ENCODE results near the gene SH2D1B.

Gene SH2D1B

DNA sequence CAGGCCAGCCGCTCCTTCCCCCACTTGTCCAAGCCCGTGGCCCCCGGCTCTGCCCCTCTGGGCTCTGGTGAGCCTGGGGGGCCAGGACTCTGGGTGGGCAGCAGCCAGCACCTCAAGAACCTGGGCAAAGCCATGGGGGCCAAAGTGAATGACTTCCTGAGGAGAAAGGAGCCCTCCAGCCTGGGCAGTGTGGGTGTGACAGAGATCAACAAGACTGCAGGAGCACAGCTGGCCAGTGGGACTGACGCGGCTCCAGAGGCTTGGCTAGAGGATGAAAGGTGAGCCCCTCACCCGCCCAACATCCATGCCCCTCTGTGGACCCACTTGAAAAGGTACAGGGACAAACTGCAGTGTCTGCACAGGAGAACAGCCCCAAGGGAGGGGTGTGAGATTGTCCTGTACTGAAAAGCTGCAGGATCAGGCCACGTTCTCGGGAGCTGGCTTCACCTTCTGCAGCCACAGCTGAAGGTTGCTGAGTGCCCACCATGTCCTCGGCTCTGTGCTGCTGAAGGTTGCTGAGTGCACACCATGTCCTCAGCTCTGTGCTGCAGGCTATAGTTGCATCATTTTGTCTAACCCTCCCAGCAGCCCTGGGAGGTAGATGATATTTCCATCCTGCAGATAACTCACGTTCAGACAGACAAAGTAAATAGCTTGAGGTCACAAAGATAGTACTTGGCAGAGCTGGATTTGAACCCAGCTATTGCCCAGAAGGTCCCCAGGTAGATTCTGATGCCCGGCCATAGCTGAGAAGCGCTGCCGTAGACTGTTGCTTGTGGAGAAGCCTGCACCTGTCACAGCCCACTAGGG is 29.8 kb downstream of the SH2D1B start:
- DNase-seq (ENCODE audit: low read depth in 2 of 2): no peak

DNA sequence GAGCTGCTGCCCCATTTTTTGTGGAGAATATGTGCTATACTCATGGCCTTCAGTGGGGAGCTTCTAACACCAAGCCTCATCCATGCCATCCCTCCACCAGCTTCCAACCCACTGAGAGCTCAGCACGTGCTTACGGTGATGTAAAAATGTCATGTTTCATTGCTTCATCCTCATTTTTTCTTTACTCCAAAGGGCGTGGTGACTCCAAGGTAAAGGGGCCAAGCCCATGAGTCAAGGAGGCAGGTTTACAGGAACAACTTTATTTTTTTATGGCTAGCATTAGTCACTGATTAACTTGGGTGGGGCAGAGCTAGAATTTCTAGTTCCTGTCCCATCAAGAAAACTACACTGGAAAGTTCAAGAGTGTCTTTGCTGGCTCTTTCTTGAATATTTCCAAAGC is 30.6 kb downstream of the SH2D1B start, which contains the start of gene C1orf226:
TSS of gene C1orf226 (plus strand) at position 346 of the 400 bp plus-strand sequence. CDS start 174 bp downstream, outside the sequence.
- DNase-seq (ENCODE audit: low read depth in 2 of 2): no peak

DNA sequence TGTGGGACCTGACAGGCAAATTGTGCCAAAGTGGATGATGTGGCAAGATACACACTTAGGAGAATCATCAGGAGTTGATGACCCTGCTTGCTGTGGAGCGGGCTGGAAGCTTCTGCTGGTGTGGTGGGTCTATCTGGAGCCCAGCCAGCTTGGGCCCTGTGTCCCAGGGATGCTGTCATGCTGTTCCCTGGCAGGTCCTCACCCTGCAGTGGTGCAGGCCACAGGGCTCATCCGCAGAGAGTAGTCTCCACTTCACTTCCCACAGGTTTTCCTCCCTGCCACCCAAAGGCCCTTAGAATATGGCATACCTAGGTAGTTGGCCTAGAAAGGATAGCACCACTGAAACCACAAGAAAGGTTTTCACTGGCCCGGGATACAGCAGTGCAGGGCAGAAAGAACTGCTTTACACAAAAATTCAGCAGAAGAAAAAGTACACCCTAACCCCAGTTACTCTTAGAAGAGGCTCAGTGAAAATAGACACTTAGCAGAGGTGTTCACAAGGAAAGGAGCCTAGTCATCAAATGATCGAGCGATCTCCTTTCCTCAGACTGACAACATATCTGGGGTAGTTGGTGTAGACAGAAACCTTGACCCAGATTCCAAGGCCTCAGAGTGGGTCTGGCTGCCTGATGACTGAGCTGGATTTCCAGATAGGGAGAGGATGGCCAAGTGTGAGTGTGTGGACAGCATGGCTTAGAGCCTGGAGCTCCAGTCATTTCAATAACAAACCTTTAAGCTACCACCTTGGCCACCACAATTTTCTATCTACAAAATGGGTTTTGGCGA is 31.7 kb downstream of the SH2D1B start:
- DNase-seq (ENCODE audit: low read depth in 2 of 2): no peak

DNA sequence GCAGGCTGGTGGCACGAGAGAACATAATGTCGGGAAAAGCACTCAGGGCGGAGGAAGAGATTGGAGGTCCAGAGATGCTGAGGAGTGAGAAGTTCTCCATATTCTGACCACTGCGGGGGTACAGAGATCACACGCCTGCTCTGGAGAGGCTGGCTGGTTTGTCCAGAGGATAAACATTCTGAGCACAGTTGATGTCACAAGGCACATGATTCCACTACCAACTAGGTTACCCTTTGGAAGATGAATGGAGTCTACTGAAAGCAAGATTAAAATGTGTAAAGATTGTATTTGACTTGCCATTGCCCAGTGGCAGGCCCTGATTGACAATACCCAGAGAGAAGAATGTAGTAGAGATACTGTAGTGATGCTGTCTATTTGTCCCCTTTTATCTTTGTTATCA is 35.2 kb downstream of the SH2D1B start, which contains the start of gene SPATA46:
TSS of gene SPATA46 (minus strand) at position 164 of the 400 bp plus-strand sequence. CDS start at position 100, 64 bp downstream.
- DNase-seq (ENCODE audit: low read depth in 2 of 2): no peak

DNA sequence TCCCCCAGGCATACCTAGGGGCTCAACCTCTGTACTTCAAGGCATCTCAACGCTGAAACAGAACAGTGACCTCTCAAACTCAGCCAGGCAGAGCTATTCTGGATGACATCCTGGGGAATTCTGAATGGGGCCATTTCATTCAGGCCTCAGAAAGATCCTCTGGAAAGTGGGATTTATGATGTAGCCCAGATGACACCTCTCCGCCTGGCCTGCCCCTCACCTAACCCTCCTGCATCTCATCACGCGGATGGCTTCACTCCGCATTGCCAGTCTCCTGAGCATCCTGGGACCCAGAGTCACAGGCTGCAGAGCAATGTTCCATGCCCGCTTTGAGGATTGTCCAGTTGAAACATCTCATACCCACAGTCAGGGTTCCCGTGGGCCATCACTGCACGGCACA is 36.5 kb downstream of the SH2D1B start:
- no peak for DNase-seq (ENCODE audit: low read depth in 2 of 2)

DNA sequence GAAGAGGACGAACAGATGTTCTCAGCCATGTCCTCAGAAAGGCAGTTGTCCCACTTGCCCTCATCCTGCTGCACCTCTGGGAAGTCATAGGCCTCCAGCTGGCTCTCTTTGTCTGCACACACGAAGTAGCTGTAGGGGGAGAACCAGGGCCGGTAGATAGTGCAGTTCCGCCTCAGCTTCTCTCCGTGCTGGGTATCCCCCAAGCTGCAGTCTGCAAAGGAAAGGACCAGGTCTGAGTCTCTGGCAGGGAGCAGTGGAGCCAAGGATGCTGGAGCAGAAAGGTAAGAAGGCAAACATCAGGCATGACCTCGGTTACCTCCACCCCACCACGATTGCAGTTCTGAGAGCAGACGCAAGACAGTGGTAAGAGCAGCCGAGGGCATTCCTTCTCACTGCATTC is 37.5 kb downstream of the SH2D1B start:
- no peak for DNase-seq (ENCODE audit: low read depth in 2 of 2)

DNA sequence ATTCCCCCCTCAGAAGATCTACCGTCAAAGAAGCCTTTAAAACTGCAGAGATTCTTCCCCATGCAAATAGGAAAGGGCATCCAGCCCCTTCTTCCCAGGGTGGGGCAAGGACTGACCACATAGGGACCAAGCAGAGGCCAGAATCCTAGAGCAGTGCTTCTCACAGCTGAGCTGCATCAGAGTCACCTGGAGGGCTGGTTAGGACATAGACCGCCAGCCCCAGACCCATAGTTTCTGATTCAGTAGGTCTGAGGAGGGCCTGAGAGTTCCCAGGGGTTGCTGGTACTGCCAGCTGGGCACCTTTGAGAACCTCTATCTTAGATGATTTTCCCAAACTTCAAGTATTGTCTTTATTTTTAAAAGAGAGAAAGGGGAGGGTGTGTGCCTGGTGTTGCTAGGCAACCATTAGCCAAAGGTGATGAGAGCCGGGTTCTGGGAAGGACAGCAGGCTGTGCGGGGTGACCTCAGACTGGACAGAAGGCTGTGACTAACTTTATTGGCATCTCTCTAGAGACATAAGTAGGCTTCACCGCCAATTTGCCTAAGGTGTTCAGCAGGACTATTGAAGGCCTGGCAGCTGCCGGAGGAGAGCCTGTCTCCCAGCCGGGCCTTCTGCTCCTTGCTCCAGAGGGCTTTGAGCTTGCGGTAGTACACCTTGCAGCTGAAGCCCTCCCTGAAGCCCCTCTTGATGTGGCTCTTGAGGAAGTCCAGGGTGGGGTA is 38.2 kb downstream of the SH2D1B start:
- no peak for DNase-seq (ENCODE audit: low read depth in 2 of 2)

DNA sequence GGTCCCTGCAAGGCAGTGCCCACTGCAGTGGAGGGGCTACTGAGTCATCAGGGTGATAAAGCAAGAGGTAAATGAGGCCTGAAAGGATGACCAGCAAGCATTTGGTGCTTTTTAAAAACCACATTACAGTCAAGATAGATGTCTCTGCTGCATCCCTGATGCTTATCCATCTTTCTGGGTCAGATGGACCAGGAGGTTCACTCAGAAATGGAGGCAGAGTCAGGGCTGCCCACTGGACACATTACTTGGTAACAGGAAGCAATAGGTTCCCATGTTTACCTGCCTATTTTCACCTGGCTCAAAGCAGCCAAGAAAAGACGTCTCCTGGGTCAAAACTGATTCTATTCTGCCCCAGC is 38.9 kb downstream of the SH2D1B start:
- no peak for DNase-seq (ENCODE audit: low read depth in 2 of 2)

DNA sequence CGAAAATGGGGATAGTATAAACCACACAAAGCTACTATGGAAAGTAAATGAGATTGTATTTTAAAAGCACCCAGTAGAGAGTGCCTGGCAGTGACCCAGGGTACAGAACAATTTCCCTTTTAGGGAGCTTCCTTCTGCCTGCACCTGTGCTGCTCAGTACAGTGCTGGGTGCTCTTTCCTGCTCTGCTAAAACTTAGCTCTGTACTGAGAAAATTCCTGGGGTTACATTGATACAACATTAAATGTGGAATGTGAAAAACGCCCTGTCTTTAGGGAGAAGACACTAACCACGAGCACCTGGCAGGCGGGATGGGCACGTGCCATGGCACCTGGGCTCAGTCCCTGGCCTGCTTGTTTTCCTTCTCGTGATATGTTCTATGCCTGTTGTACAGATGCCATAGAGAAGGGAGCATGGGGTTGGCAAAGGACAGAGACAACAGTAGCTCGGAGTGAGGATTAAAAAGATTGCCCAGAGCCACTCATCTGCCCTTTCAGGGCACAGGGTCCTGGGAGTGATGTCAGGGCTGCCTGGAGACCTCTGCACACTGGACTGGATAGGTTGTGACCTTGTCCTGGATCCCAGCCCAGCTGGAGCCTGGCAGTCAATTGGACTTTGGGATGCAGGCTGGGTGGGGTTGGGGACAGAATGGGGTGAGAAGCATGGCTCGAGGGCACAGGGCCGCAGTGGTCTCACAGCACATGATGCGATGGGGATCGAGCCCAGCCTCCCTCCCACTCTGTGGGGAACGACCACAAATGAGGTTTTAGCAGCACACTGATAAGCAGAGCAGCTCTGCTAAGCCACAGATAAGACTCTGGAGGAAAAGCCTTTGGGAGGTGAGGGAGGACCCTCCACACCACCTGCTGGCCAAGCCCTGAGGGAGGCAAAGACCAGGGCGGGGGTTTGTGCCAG is 39.5 kb downstream of the SH2D1B start:
- no peak for DNase-seq (ENCODE audit: low read depth in 2 of 2)

DNA sequence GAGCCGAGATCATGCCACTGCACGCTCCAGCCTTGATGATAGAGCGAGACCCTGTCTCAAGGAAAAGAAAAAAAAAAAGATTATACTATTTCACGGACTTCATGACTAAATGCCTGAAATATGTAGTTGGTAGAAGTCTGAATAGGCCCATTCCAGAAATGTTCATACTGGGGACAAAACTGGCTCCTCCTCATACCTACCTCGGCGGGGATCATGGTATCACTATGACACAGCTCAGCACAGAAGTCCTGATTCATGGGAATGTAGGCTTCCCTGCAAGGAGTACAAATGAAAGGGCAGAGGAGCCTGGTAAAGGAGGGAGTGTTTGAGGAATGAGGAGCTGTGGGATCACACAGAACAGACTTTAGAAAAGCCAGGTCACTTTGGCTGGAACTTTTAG is 40.3 kb downstream of the SH2D1B start:
- no peak for DNase-seq (ENCODE audit: low read depth in 2 of 2)

DNA sequence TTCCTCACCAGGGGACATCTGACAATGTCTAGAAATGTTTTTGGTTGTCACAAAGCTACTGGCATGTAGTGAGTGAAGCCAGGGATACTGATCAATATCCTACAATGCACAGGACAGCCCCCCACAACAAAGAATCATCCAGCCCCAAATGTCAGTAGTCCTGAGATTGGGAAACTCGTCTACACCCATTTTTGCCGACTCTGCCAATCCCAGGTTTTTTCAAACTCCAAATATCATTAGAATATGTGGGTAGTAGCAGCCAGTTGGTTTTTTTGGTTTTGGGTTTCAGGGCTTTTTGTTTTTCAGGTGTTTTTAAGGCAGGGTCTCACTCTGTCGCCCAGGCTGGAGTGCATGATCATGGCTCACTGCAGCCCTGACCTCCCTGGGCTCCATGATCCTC is 41.2 kb downstream of the SH2D1B start:
- no peak for DNase-seq (ENCODE audit: low read depth in 2 of 2)

DNA sequence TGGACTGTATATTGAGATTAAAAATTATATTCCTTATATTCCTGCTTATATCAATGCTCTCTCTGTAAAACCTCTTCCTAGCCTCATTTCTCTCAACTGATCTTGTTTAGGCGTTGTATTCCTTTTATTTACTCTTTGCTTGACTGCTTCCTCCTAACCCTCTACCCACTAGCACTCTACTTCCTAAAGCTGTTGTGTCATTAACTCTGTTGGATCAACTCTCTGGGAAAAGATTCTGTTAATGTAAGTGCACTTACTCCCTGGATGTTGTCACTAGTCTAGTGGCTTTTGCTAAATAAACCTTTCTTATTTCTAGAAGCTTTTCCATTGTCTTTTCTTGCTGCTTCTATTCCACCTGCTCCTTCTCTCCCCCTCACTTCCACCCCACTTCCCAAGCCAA is 41.8 kb downstream of the SH2D1B start:
- DNase-seq (ENCODE audit: low read depth in 2 of 2): no peak

DNA sequence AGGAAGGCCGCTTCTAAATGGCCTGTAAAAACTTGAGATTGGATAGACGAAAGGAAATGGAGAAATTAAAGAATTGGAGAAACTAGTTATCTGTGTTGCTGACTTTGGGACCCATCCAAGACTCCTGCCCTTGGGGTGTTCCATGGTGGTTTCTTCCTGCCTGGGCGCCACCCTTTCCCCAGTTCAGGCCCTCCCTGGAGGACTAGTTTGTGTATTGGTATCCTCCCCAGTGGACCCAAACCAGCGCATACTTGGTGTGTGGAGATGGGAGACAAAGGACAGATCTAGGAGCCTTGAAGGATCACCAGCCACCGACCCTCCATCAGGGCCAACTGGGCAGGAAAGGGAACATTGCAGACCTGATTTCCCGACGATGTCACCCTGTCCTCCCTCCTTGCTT is 42.4 kb downstream of the SH2D1B start:
- DNase-seq (ENCODE audit: low read depth in 2 of 2): no peak

DNA sequence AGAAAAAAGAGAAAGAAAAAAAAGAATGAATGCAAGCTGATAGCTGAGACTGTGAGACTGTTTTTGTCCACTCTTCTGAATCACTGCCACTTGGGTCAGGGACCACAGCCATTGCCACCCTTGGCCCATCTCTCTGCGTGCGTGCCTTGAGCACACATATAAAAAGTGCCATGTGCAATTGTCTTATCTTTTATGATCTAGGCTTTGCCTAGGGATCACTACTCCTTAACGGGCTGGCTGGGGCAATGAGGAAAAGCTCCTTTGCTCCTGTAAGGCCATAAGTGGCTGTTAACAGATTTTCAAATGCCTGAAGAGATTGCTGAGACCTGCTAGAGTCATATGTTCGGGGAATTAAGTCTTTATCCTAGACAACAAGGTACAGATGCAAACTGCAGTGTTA is 43.5 kb downstream of the SH2D1B start:
- DNase-seq (ENCODE audit: low read depth in 2 of 2): no peak

DNA sequence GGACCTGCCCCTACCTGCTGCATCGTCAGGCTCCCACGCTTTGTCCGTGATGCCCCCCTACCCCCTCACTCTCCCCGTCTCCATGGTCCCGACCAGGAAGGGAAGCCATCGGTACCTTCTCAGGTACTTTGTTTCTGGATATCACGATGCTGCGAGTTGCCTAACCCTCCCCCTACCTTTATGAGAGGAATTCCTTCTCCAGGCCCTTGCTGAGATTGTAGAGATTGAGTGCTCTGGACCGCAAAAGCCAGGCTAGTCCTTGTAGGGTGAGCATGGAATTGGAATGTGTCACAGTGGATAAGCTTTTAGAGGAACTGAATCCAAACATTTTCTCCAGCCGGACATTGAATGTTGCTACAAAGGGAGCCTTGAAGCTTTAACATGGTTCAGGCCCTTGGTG is 44.2 kb downstream of the SH2D1B start:
- DNase-seq (ENCODE audit: low read depth in 2 of 2): no peak

DNA sequence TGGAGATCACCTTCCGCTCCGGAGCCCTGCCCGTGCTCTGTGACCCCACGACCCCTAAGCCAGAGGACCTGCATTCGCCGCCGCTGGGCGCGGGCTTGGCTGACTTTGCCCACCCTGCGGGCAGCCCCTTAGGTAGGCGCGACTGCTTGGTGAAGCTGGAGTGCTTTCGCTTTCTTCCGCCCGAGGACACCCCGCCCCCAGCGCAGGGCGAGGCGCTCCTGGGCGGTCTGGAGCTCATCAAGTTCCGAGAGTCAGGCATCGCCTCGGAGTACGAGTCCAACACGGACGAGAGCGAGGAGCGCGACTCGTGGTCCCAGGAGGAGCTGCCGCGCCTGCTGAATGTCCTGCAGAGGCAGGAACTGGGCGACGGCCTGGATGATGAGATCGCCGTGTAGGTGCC is 44.9 kb downstream of the SH2D1B start:
- no peak for DNase-seq (ENCODE audit: low read depth in 2 of 2)

DNA sequence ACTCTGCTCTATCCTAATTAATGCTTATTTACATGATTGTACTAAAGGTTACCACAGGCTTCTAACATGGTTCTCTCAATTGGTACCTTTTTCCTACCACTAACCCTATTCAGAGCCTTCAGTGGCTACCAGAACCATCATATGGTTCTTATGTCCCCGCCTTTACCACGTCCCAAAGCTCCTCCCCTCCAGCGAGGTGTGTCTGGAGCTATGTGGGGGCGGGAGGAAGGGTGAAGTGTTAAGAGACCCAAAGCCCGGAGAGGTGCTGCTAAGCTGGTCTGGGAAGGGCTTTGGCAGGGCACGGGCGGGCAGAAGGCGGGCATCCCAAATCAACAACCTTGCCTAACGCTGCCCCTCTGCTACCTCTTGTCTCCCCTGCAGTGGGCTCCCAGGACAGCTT is 45.3 kb downstream of the SH2D1B start:
- DNase-seq (ENCODE audit: low read depth in 2 of 2): no peak

DNA sequence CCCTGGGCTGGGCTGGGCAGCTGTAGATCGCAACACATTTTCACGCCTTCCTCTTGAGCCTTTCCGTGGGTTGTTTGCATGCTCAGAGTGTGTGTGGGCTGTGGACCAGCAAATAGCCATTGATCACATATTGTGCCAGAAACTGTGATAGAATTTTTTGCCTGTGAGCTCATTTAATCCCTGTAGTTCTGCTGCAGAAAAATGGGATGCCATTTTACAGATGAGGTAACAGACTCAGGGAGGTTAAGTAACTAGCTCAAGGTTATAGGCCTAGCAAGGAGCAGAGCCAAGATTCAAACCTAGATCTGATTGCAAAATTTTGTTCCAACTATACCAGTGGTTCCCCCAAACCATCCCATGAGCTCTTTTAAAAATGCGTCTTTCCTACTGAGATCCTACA is 45.8 kb downstream of the SH2D1B start:
- DNase-seq (ENCODE audit: low read depth in 2 of 2): no peak

DNA sequence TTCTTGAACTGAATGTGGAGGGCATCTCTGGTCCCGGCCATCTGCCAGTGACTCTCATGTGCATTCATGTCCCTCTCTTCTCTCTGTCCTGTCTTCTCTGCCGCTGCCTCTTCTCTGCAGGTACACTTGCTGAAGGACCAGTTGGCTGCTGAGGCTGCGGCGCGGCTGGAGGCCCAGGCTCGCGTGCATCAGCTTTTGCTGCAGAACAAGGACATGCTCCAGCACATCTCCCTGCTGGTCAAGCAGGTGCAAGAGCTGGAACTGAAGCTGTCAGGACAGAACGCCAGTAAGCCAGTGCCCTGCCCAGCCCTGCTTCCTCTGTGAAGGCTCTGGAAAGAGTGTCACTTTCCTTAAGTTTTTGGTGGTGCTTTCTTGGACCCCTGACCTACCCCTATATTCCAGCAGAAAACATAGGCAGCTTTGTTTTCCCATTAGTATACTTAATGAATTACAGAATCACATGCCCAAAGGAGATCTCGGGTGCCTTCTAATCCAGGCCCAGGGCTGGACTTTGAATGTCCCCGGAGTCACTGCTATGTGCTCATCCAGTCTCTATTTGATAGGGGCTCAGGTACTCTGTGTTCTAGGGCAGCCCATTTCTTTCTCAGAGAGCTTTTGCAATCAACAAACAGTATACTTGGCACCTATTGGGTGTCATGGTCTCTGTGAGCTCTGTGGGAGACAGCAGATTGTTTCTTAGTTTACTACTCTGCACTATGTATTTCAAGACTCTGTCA is 46.5 kb downstream of the SH2D1B start:
- no peak for DNase-seq (ENCODE audit: low read depth in 2 of 2)

DNA sequence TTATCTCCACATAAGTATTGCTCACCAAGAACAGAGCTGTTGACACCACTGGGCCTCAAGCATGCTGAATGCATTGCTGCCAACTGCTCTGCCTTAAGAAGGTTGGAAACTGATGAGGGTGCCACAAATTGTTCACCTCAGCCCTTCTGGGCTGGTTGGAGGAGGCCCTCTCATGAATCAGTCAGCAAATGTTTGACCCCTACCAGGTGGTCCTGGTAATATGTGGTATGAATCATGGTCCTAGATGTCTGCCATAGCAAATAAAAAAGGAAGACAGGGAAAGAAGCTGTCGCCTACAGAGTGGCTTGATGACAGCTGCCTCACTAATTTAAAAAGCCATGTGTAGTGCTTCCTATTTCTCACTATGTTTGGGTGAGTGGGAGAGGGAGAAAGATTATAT is 47.4 kb downstream of the SH2D1B start:
- DNase-seq (ENCODE audit: low read depth in 2 of 2): no peak

DNA sequence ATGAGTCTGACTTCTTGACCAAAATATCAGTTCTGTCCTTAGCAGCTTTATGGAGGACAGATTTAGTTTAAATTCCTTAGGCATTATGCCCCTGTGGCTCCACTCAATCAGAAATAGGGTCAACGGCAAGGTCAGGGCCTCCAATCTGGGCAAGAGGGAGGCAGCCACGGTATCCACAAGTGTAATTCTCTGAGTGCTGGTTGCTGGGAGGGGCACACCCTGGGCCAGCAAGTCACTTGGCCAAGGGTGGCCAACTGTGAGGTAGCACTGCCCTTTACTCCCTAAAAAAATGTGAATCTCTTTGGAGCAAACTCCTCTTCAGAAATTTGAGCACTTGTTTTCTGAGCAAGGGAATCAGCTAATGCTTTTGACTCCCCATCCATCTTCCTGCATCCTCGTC is 48.1 kb downstream of the SH2D1B start:
- DNase-seq (ENCODE audit: low read depth in 2 of 2): no peak
